ENCODE measurements around the gene ADGRB2. TPM values are rescaled to one million over a fixed set of nuclear protein-coding genes. Genes with fewer than 3 reads are reported as not detected.
A peak's percentile ranks its signal among the peaks of the same experiment; 100 is the strongest.

ADGRB2 gene
- polyA plus RNA-seq, 3 donors: not detected

GRCh38 chr1:31782421-31783410 is 18.6 kb upstream of the ADGRB2 start:
- no peak for DNase-seq
- 66% methylated on average over 3 of the region's 12 CpGs for WGBS (ENCODE audit: insufficient coverage)
- Mint-ChIP-seq H3K27ac (no peak overlapping the region), H3K4me3 (no peak overlapping the region), H3K4me1 (peaks cover 4% of the 10 kb centered on the region), H3K9me3 (peaks cover 0 to 2% (median 0%) of the 10 kb centered on the region in 7 donors), H3K36me3 (no peaks in the 10 kb centered on the region), H3K27me3 (ENCODE audit: low read depth in 3 of 3) (peaks cover 5 to 10% (median 9%) of the 10 kb centered on the region in 3 donors)
- Histone ChIP-seq H3K27me3 (ENCODE audit: control insufficient read depth in 2 of 2, insufficient read depth in 2 of 2, low read length in 2 of 2) (no peaks in the 10 kb centered on the region), H3K4me3 (replicated peaks in 1 of 3; ENCODE audit: low read depth in 2 of 3, low read length in 3 of 3) (no peak overlapping the region), H3K9ac (ENCODE audit: insufficient read depth, low read length, poor library complexity, severe bottlenecking) (no peak overlapping the region), H2AFZ (ENCODE audit: insufficient read depth, low read depth, low read length, poor library complexity, severe bottlenecking) (no peak overlapping the region), H3K4me1 (ENCODE audit: control insufficient read depth in 1 of 2, insufficient read depth in 2 of 2, low read length in 2 of 2) (peaks cover 3 to 4% of the 10 kb centered on the region in 2 donors), H4K20me1 (ENCODE audit: insufficient read depth, low read length) (no peaks in the 10 kb centered on the region), H3K27ac (ENCODE audit: low read depth in 1 of 2, low read length in 2 of 2) (no peak overlapping the region), H3K36me3 (replicated peaks in 1 of 2; ENCODE audit: control insufficient read depth in 1 of 2, insufficient read depth in 2 of 2, low read length in 2 of 2) (no peaks in the 10 kb centered on the region), H3K79me2 (ENCODE audit: insufficient read depth, low read length) (no peaks in the 10 kb centered on the region), H3K9me3 (replicated peaks in 1 of 2; ENCODE audit: control insufficient read depth in 1 of 2, insufficient read depth in 1 of 2, low read length in 2 of 2) (no peaks in the 10 kb centered on the region), H3K4me2 (replicated peaks; ENCODE audit: extremely low read depth, low read length, poor library complexity, severe bottlenecking) (no peak overlapping the region)
- intact Hi-C loops (cut with micrococcal nuclease): loop anchor here in 1 of 2 donors (10.0 kb wide), 1 partner anchor 488 kb away; the partner anchor contains the start of genes SNRNP40 and ZCCHC17
- TF ChIP-seq, protein P1, sequence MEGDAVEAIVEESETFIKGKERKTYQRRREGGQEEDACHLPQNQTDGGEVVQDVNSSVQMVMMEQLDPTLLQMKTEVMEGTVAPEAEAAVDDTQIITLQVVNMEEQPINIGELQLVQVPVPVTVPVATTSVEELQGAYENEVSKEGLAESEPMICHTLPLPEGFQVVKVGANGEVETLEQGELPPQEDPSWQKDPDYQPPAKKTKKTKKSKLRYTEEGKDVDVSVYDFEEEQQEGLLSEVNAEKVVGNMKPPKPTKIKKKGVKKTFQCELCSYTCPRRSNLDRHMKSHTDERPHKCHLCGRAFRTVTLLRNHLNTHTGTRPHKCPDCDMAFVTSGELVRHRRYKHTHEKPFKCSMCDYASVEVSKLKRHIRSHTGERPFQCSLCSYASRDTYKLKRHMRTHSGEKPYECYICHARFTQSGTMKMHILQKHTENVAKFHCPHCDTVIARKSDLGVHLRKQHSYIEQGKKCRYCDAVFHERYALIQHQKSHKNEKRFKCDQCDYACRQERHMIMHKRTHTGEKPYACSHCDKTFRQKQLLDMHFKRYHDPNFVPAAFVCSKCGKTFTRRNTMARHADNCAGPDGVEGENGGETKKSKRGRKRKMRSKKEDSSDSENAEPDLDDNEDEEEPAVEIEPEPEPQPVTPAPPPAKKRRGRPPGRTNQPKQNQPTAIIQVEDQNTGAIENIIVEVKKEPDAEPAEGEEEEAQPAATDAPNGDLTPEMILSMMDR (IDR thresholded peaks at IDR 0.05): no peak

GRCh38 chr1:31781756-31782371 is 17.7 kb upstream of the ADGRB2 start:
- no peak overlapping the region for H3K4me3 Mint-ChIP-seq
- 81% methylated on average over 16 of the region's 18 CpGs for WGBS (ENCODE audit: insufficient coverage)
- no peaks in the 10 kb centered on the region for H3K9me3 ChIP-seq (replicated peaks in 1 of 2; ENCODE audit: control insufficient read depth in 1 of 2, insufficient read depth in 1 of 2, low read length in 2 of 2)
- no peak overlapping the region for H3K27ac ChIP-seq (ENCODE audit: low read depth in 1 of 2, low read length in 2 of 2)
- no peaks in the 10 kb centered on the region for H3K4me1 ChIP-seq (ENCODE audit: control insufficient read depth in 1 of 2, insufficient read depth in 2 of 2, low read length in 2 of 2)
- no peaks in the 10 kb centered on the region for H3K36me3 Mint-ChIP-seq
- H2AFZ ChIP-seq (ENCODE audit: insufficient read depth, low read depth, low read length, poor library complexity, severe bottlenecking): no peak overlapping the region
- H3K9ac ChIP-seq (ENCODE audit: insufficient read depth, low read length, poor library complexity, severe bottlenecking): no peak overlapping the region
- intact Hi-C loops (cut with micrococcal nuclease): loop anchor here in 1 of 2 donors (10.0 kb wide), 1 partner anchor 487 kb away; the partner anchor contains the start of genes SNRNP40 and ZCCHC17
- H3K27me3 Mint-ChIP-seq (ENCODE audit: low read depth in 3 of 3): peaks cover 9 to 13% (median 10%) of the 10 kb centered on the region in 3 donors
- no peaks in the 10 kb centered on the region for H3K36me3 ChIP-seq (replicated peaks in 1 of 2; ENCODE audit: control insufficient read depth in 1 of 2, insufficient read depth in 2 of 2, low read length in 2 of 2)
- H3K4me3 ChIP-seq (replicated peaks in 1 of 3; ENCODE audit: low read depth in 2 of 3, low read length in 3 of 3): no peak overlapping the region
- no peaks in the 10 kb centered on the region for H3K27me3 ChIP-seq (ENCODE audit: control insufficient read depth in 2 of 2, insufficient read depth in 2 of 2, low read length in 2 of 2)
- H3K9me3 Mint-ChIP-seq: peaks cover 0 to 2% (median 0%) of the 10 kb centered on the region in 7 donors
- H3K4me1 Mint-ChIP-seq: no peaks in the 10 kb centered on the region
- no peak for DNase-seq
- H4K20me1 ChIP-seq (ENCODE audit: insufficient read depth, low read length): no peaks in the 10 kb centered on the region
- H3K4me2 ChIP-seq (replicated peaks; ENCODE audit: extremely low read depth, low read length, poor library complexity, severe bottlenecking): no peak overlapping the region
- H3K27ac Mint-ChIP-seq: peak overlapping the region in 1 of 7 donors; percentile 23
- H3K79me2 ChIP-seq (ENCODE audit: insufficient read depth, low read length): no peaks in the 10 kb centered on the region
- TF ChIP-seq, protein P1 (IDR thresholded peaks at IDR 0.05): no peak

Data from CD14-positive monocyte (primary cell).